Small intestine (tissue), 7 donors: ENCODE measurements around the gene AHDC1. TPM values are rescaled to one million over a fixed set of nuclear protein-coding genes. Genes with fewer than 3 reads are reported as not detected.

Experiments
- DNase-seq, 2 donors: peaks; one replicate each; pipeline versions ENCODE4 v3.0.0 to v3.0.0-alpha.2; 2013
- FAIRE-seq: peaks from 2 replicates; lab custom pipeline; 2012; peaks lifted over from hg19 to GRCh38; lab: Jason Lieb, UNC
- H3K27ac ChIP-seq, 3 donors: one replicate each; pipeline ENCODE4 v1.5.1; 2013; ENCODE audit warnings: low read length in 2 of 3, mild to moderate bottlenecking in 2 of 3, control low read depth in 1 of 3, inconsistent platforms in 1 of 3, low read depth in 1 of 3, moderate library complexity in 1 of 3
- H3K27me3 ChIP-seq, 3 donors: one replicate each; pipeline ENCODE4 v1.6.1; 2013; ENCODE audit warnings: low read length in 3 of 3, inconsistent platforms in 1 of 3; ENCODE audit not compliant: control insufficient read depth in 3 of 3, insufficient read depth in 3 of 3
- H3K36me3 ChIP-seq, 3 donors: one replicate each; pipeline ENCODE4 v1.6.1; 2013; ENCODE audit warnings: low read length in 3 of 3, inconsistent platforms in 1 of 3, low read depth in 1 of 3, mild to moderate bottlenecking in 1 of 3, moderate library complexity in 1 of 3; ENCODE audit not compliant: control insufficient read depth in 3 of 3, insufficient read depth in 2 of 3
- H3K4me1 ChIP-seq, 3 donors: one replicate each; pipeline ENCODE4 v1.6.1; 2013; ENCODE audit warnings: low read length in 2 of 3, inconsistent platforms in 1 of 3, low read depth in 1 of 3, mild to moderate bottlenecking in 1 of 3, moderate library complexity in 1 of 3; ENCODE audit not compliant: control insufficient read depth in 3 of 3, insufficient read depth in 2 of 3
- H3K4me3 ChIP-seq, 3 donors: one replicate each; pipeline ENCODE4 v1.5.1; 2013; ENCODE audit warnings: low read length in 3 of 3, control low read depth in 1 of 3, inconsistent platforms in 1 of 3, low read depth in 1 of 3, mild to moderate bottlenecking in 1 of 3, moderate library complexity in 1 of 3
- H3K9me3 ChIP-seq, 2 donors: one replicate each; pipeline ENCODE4 v1.6.1; 2013; ENCODE audit warnings: low read depth in 1 of 2, low read length in 1 of 2; ENCODE audit not compliant: control insufficient read depth in 2 of 2, insufficient read depth in 1 of 2
- WGBS, 3 donors: extraction: QIAGEN DNeasy Blood & Tissue Kit; methylation state at CpG; one replicate each; pipeline ENCODE4 v1.1.7; 2013; 5-methylcytosine and 5-hydroxymethylcytosine counted together
- polyA plus RNA-seq, 4 donors: library from polyadenylated mRNA; stranded (reverse) in 3 of 4; unstranded in 1 of 4; fragments of 200-250 nt in 3 of 4; fragments of 120-200 nt in 1 of 4; gene quantifications; one replicate each; pipeline versions ENCODE4 v1.2.1 to v1.2.3, GENCODE V29; 2013
- donor health status: healthy with polysubstance abuse.
- donor health status: control.
- donor health status: control.
- donor health status: Bipolar disorder and iron deficiency.
- donor health status: healthy.

The AHDC1 gene
- polyA plus RNA-seq, 4 donors, result 3.5 to 17.4 (median 6.9) TPM

GRCh38 chr1:27600498-27601175 is 3.3 kb downstream of the AHDC1 start:
- Histone ChIP-seq H3K4me3 (no peak overlapping the region), H3K27me3 (no peaks in the 10 kb centered on the region), H3K27ac (no peak overlapping the region), H3K4me1 (peaks cover 3 to 56% (median 6%) of the 10 kb centered on the region in 3 donors), H3K36me3 (peaks cover 0 to 49% (median 0%) of the 10 kb centered on the region in 3 donors), H3K9me3 (no peaks in the 10 kb centered on the region)
- WGBS, 3 donors, result 66 to 82% (median 71%) methylated on average over 3 of the region's 3 CpGs
- FAIRE-seq (no peak), DNase-seq (no peak)

- H3K27me3 ChIP-seq, result no peaks in the 10 kb centered on the region
- no peak for FAIRE-seq
- H3K36me3 ChIP-seq, result peaks cover 0 to 57% (median 0%) of the 10 kb centered on the region in 3 donors
- H3K4me3 ChIP-seq, result no peak overlapping the region
- H3K9me3 ChIP-seq, result no peaks in the 10 kb centered on the region
- peak overlapping the region in 2 of 3 donors; percentile 36 to 65 for H3K27ac ChIP-seq
- DNase-seq, result no peak
- H3K4me1 ChIP-seq, result peaks cover 3 to 58% (median 6%) of the 10 kb centered on the region in 3 donors
- WGBS, 3 donors, result 49% methylated on average over 9 of the region's 9 CpGs
Observed at GRCh38 chr1:27599605-27600497, 4.1 kb downstream of the AHDC1 start.

GRCh38 chr1:27598902-27599528 is 4.9 kb downstream of the AHDC1 start:
- 4 to 10% (median 9%) methylated on average over 5 to 6 of the region's 6 CpGs for WGBS, 3 donors
- no peaks in the 10 kb centered on the region for H3K9me3 ChIP-seq
- H3K27me3 ChIP-seq, result no peaks in the 10 kb centered on the region
- H3K36me3 ChIP-seq, result peaks cover 0 to 65% (median 0%) of the 10 kb centered on the region in 3 donors
- H3K4me3 ChIP-seq, result no peak overlapping the region
- H3K4me1 ChIP-seq, result peaks cover 3 to 59% (median 6%) of the 10 kb centered on the region in 3 donors
- peak overlapping the region in 2 of 3 donors; percentile 53 to 65 for H3K27ac ChIP-seq
- FAIRE-seq, result no peak
- DNase-seq, result peak in 1 of 2 donors; percentile 70

- peaks cover 0 to 72% (median 0%) of the 10 kb centered on the region in 3 donors for H3K36me3 ChIP-seq
- H3K4me1 ChIP-seq, result peaks cover 3 to 59% (median 6%) of the 10 kb centered on the region in 3 donors
- DNase-seq, result no peak
- 60 to 72% (median 69%) methylated on average over 3 of the region's 3 CpGs for WGBS, 3 donors
- no peak for FAIRE-seq
- H3K27me3 ChIP-seq, result no peaks in the 10 kb centered on the region
- no peak overlapping the region for H3K4me3 ChIP-seq
- H3K9me3 ChIP-seq, result no peaks in the 10 kb centered on the region
- peak overlapping the region in 1 of 3 donors; percentile 65 for H3K27ac ChIP-seq
Observed at GRCh38 chr1:27598295-27598687, 5.7 kb downstream of the AHDC1 start.

GRCh38 chr1:27597516-27598294 is 6.2 kb downstream of the AHDC1 start:
- no peaks in the 10 kb centered on the region for H3K9me3 ChIP-seq
- peaks cover 3 to 61% (median 6%) of the 10 kb centered on the region in 3 donors for H3K4me1 ChIP-seq
- no peak for DNase-seq
- 65 to 86% (median 84%) methylated on average over 6 to 7 of the region's 7 CpGs for WGBS, 3 donors
- FAIRE-seq, result no peak
- peaks cover 0 to 78% (median 0%) of the 10 kb centered on the region in 3 donors for H3K36me3 ChIP-seq
- H3K4me3 ChIP-seq, result no peak overlapping the region
- H3K27me3 ChIP-seq, result no peaks in the 10 kb centered on the region
- peak overlapping the region in 1 of 3 donors; percentile 65 for H3K27ac ChIP-seq

- Histone ChIP-seq H3K4me3 (no peak overlapping the region), H3K4me1 (peaks cover under 1 to 58% (median 2%) of the 10 kb centered on the region in 3 donors), H3K27ac (no peak overlapping the region), H3K9me3 (no peaks in the 10 kb centered on the region), H3K27me3 (no peaks in the 10 kb centered on the region), H3K36me3 (peaks cover 0 to 82% (median 0%) of the 10 kb centered on the region in 3 donors)
- DNase-seq (no peak), FAIRE-seq (no peak)
- WGBS, 3 donors, result 72 to 84% (median 74%) methylated on average over 4 of the region's 4 CpGs
Observed at GRCh38 chr1:27596986-27597385, 7.0 kb downstream of the AHDC1 start.

- H3K36me3 ChIP-seq, result peaks cover 0 to 80% (median 0%) of the 10 kb centered on the region in 3 donors
- no peak overlapping the region for H3K27ac ChIP-seq
- WGBS, 3 donors, result 57 to 87% (median 80%) methylated on average over 9 of the region's 9 CpGs
- FAIRE-seq (no peak), DNase-seq (no peak)
- peaks cover 0 to 58% (median under 1%) of the 10 kb centered on the region in 3 donors for H3K4me1 ChIP-seq
- no peaks in the 10 kb centered on the region for H3K9me3 ChIP-seq
- no peaks in the 10 kb centered on the region for H3K27me3 ChIP-seq
- no peak overlapping the region for H3K4me3 ChIP-seq
Observed at GRCh38 chr1:27596261-27596660, 7.7 kb downstream of the AHDC1 start.
